ENCODE data around the gene R3HDML. TPM values are rescaled to one million over a fixed set of nuclear protein-coding genes. Genes with fewer than 3 reads are reported as not detected.

The R3HDML gene
- total and polyA plus RNA-seq, 9 of the 15 experiments (the other 6 are each of a cell fraction or from before 2014, with no cell fraction given): not detected

GRCh38 chr20:44309763-44310663 is 26.8 kb upstream of the R3HDML start (continued):
- TF ChIP-seq SPI1 (IDR thresholded peaks at IDR 0.05; ENCODE audit: borderline replicate concordance, low read depth, low read length): peak; percentile 49; the same call in 1 of the 2 replicates
- no peak for TF ChIP-seq TARDBP (IDR thresholded peaks at IDR 0.05)
- no peak for TF ChIP-seq NFYB (IDR thresholded peaks at IDR 0.05; ENCODE audit: extremely low read depth, insufficient read length)
- no peak for TF ChIP-seq ARID3A (IDR thresholded peaks at IDR 0.05; ENCODE audit: borderline replicate concordance, low read depth, low read length)
- no peak for TF ChIP-seq ZNF436 (CRISPR knock-in tag; IDR thresholded peaks at IDR 0.05)
- TF ChIP-seq GATAD2B (IDR thresholded peaks at IDR 0.05; ENCODE audit: borderline replicate concordance): 0 out of 2 replicates have a peak, but pooled peaks have one; percentile 23
- TF ChIP-seq SMARCB1 (IDR thresholded peaks at IDR 0.05; ENCODE audit: insufficient read length, low read depth): no peak
- 0 out of 2 replicates have a peak, but pooled peaks have one; percentile 16 for TF ChIP-seq ZFX (CRISPR knock-in tag; IDR thresholded peaks at IDR 0.05)
- TF ChIP-seq ZBTB26 (CRISPR knock-in tag; IDR thresholded peaks at IDR 0.05): no peak
- TF ChIP-seq ETS2 (tag; IDR thresholded peaks at IDR 0.05; ENCODE audit: borderline replicate concordance, poor library complexity, severe bottlenecking): no peak
- TF ChIP-seq CEBPG (CRISPR knock-in tag; IDR thresholded peaks at IDR 0.05): no peak
- TF ChIP-seq CEBPG (tag; conservative IDR thresholded peaks at IDR 0.05 in 1 of 2, IDR thresholded peaks at IDR 0.05 in 1 of 2): 0 out of 4 replicates have a peak, but pooled peaks of 1 of the 2 experiments have one; percentile 9
- 0 out of 2 replicates have a peak, but pooled peaks have one; percentile 20 for TF ChIP-seq TCF3 (CRISPR knock-in tag; IDR thresholded peaks at IDR 0.05)
- 0 out of 2 replicates have a peak, but pooled peaks have one; percentile 18 for TF ChIP-seq SMARCA4 (IDR thresholded peaks at IDR 0.05)
- no peak for TF ChIP-seq NFATC3 (IDR thresholded peaks at IDR 0.05)
- no peak for TF ChIP-seq SMARCC2 (IDR thresholded peaks at IDR 0.05; ENCODE audit: low read depth)
- no peak for TF ChIP-seq ESRRB (CRISPR knock-in tag; IDR thresholded peaks at IDR 0.05; ENCODE audit: borderline replicate concordance)
- TF ChIP-seq NR4A1 (CRISPR knock-in tag; IDR thresholded peaks at IDR 0.05): no peak
- no peak for TF ChIP-seq NR4A1 (tag; IDR thresholded peaks at IDR 0.05)
- TF ChIP-seq ZNF644 (tag; IDR thresholded peaks at IDR 0.05; ENCODE audit: low read depth): no peak
- TF ChIP-seq TGIF2 (CRISPR knock-in tag; IDR thresholded peaks at IDR 0.05): no peak
- no peak for TF ChIP-seq GABPB2 (CRISPR knock-in tag; conservative IDR thresholded peaks at IDR 0.05)
- TF ChIP-seq CBFA2T2 (conservative IDR thresholded peaks at IDR 0.05): no peak
- no peak for TF ChIP-seq ZNF146 (CRISPR knock-in tag; IDR thresholded peaks at IDR 0.05; ENCODE audit: unreplicated experiment)
- TF ChIP-seq XRCC4 (IDR thresholded peaks at IDR 0.05; ENCODE audit: extremely low read depth, insufficient read depth, insufficient read length): no peak
- 0 out of 2 replicates have a peak, but pooled peaks have one; percentile 20 for TF ChIP-seq ARID1B (IDR thresholded peaks at IDR 0.05)
- no peak for TF ChIP-seq FOXJ2 (tag; IDR thresholded peaks at IDR 0.05)
- no peak for TF ChIP-seq PHB2 (IDR thresholded peaks at IDR 0.05; ENCODE audit: low read depth)
- no peak for TF ChIP-seq ZNF24 (IDR thresholded peaks at IDR 0.05)

Data from K562 (cell line).